ENCODE measurements around the gene AKT1S1.

The AKT1S1 gene

DNA sequence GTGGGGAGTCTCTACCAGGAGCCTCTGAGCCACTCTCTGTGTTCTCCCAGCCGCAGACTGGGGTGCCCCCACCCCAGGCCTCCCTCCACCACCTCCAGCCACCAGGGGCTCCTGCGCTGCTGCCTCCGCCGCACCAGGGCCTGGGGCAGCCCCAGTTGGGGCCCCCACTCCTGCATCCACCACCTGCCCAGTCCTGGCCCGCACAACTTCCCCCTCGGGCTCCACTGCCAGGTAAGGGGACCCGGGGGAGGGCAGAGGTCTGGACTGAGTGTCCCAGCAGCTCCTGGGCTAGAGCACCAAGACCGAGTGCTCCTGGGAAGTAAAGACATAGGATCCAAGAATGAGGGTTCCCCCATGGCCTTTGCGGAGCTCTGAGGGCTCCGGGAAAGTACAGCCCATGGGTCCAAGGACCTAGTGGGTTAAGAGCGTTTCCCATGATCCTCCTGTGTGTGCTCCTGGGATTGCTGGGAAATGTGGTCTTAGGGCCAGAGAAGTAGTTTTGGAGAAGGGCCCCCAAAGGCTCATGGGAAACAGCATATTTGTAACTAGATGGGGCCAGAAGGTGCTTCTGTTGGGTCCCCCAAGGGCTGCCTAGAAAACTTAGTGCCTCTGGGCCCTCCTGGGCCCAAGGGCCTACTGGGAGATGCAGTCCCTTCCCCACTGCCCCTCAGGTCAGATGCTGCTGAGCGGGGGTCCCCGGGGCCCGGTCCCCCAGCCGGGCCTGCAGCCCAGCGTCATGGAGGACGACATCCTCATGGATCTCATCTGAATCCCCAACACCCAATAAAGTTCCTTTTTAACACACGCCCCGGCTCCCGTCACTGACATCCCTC, 40.8 kb downstream of the AKT1S1 start:
- Histone ChIP-seq H3K27me3 (no peaks in the 10 kb centered on the region), H3K36me3 (peaks cover 52% of the 10 kb centered on the region), H3K4me3 (ENCODE audit: low read depth, low read length) (no peak overlapping the region), H3K9me3 (no peaks in the 10 kb centered on the region), H3K4me1 (no peaks in the 10 kb centered on the region)
- no peak for TF ChIP-seq CTCF (IDR thresholded peaks at IDR 0.05; ENCODE audit: low read depth, low read length)
- DNase-seq: no peak

DNA sequence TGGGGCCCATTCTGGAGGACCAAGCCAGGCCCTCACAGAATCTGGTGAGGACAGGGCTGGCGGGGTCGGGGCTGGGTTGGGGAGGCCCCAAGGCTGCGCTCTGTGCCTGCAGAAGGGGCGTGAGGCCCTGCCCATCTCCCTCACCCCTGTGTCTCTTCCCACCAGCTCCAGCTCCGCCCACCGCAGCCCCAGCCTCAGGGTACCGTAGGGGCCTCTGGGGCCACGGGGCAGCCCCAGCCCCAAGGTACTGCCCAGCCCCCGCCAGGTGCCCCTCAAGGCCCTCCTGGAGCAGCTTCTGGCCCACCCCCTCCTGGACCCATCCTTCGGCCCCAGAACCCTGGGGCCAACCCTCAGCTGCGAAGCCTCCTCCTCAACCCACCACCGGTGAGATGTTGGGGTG, 41.6 kb downstream of the AKT1S1 start:
- no peak overlapping the region for H3K4me3 ChIP-seq (ENCODE audit: low read depth, low read length)
- TF ChIP-seq CTCF (IDR thresholded peaks at IDR 0.05; ENCODE audit: low read depth, low read length): no peak
- no peaks in the 10 kb centered on the region for H3K4me1 ChIP-seq
- H3K9me3 ChIP-seq: no peaks in the 10 kb centered on the region
- peaks cover 60% of the 10 kb centered on the region for H3K36me3 ChIP-seq
- no peaks in the 10 kb centered on the region for H3K27me3 ChIP-seq
- DNase-seq: no peak

DNA sequence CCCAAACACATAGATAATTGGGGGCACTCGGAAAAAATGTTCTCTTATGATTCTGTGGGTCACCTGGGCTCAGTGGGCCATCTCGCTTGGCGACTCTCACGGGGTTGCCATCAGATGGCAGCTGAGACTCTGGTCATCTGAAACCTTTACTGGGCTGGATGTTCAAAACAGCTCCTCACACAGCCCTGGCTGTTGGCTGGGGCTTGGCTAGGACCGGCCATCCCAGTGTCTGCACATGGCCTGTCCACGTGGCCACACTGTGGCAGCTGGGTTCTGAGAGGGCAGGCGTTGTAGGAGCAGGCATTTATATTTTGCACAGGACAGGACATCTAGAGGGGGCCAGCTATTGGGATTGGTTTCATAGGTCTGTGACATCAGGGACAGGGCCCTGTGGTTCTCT, 43.6 kb downstream of the AKT1S1 start:
- Histone ChIP-seq H3K27me3 (no peaks in the 10 kb centered on the region), H3K4me3 (ENCODE audit: low read depth, low read length) (no peak overlapping the region), H3K4me1 (no peaks in the 10 kb centered on the region), H3K9me3 (no peaks in the 10 kb centered on the region; the same call in 1 of the 2 replicates), H3K36me3 (peaks cover 55% of the 10 kb centered on the region)
- DNase-seq: no peak
- TF ChIP-seq CTCF (IDR thresholded peaks at IDR 0.05; ENCODE audit: low read depth, low read length): no peak

GRCh38 chr19:49832556-49832955, 44.6 kb downstream of the AKT1S1 start:
- Histone ChIP-seq H3K9me3 (no peaks in the 10 kb centered on the region; the same call in 1 of the 2 replicates), H3K36me3 (peaks cover 57% of the 10 kb centered on the region), H3K4me1 (no peaks in the 10 kb centered on the region), H3K27me3 (no peaks in the 10 kb centered on the region), H3K4me3 (ENCODE audit: low read depth, low read length) (no peak overlapping the region)
- no peak for DNase-seq
- TF ChIP-seq CTCF (IDR thresholded peaks at IDR 0.05; ENCODE audit: low read depth, low read length): no peak

DNA sequence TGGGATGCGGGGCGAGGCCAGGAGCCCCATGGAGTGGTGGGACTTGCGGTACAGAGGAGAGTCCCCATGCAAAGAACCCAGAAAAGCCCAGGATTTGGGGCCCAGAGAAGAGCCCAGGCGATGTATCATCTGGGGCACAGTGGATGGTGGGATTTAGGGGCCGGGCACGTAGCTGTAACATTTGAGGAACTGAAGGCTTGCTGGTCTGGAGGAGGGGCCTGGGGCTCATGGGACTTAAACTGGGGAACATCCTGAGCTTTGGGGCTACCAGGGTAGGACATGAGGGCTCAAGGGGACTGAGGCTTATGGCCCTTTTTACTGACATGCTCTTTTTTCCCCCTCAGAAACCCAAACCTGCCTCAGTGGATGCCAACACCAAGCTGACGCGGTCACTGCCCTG, 45.6 kb downstream of the AKT1S1 start:
- Histone ChIP-seq H3K27me3 (no peaks in the 10 kb centered on the region), H3K4me1 (no peaks in the 10 kb centered on the region), H3K9me3 (no peaks in the 10 kb centered on the region; the same call in 1 of the 2 replicates), H3K36me3 (peaks cover 52% of the 10 kb centered on the region), H3K4me3 (ENCODE audit: low read depth, low read length) (no peak overlapping the region)
- TF ChIP-seq CTCF (IDR thresholded peaks at IDR 0.05; ENCODE audit: low read depth, low read length): no peak
- no peak for DNase-seq

GRCh38 chr19:49830766-49831165, 46.4 kb downstream of the AKT1S1 start:
- DNase-seq: no peak
- H3K36me3 ChIP-seq: peaks cover 46% of the 10 kb centered on the region
- TF ChIP-seq CTCF (IDR thresholded peaks at IDR 0.05; ENCODE audit: low read depth, low read length): no peak

More at GRCh38 chr19:49830766-49831165, 46.4 kb downstream of the AKT1S1 start:
- H3K4me1 ChIP-seq: no peaks in the 10 kb centered on the region
- no peaks in the 10 kb centered on the region; the same call in 1 of the 2 replicates for H3K9me3 ChIP-seq
- H3K27me3 ChIP-seq: no peaks in the 10 kb centered on the region
- no peak overlapping the region for H3K4me3 ChIP-seq (ENCODE audit: low read depth, low read length)
